GM12874 (cell line): ENCODE data around the gene PLTP.

Source experiments
- CTCF ChIP-seq: IDR thresholded peaks from 2 replicates; pipeline ENCODE4 v1.5.1; 2011; ENCODE audit warnings: low read depth, mild to moderate bottlenecking, control low read depth, low read length, moderate library complexity; ENCODE audit not compliant: insufficient read depth

The PLTP gene

GRCh38 chr20:45909817-45910669 lies 1.9 kb downstream of the PLTP start:
- TF ChIP-seq CTCF, result no peak

GRCh38 chr20:45909336-45909808 lies 2.6 kb downstream of the PLTP start:
- no peak for TF ChIP-seq CTCF

GRCh38 chr20:45908084-45908483 lies 3.9 kb downstream of the PLTP start:
- TF ChIP-seq CTCF, result no peak

- no peak for TF ChIP-seq CTCF
Observed at GRCh38 chr20:45907219-45907948, 4.6 kb downstream of the PLTP start.

GRCh38 chr20:45905505-45906079 lies 6.4 kb downstream of the PLTP start:
- TF ChIP-seq CTCF, result no peak

- no peak for TF ChIP-seq CTCF
Observed at GRCh38 chr20:45904583-45905504, 7.1 kb downstream of the PLTP start.
